Peyer's patch (tissue), 4 donors: ENCODE data around the gene NCOA7.

Experiments
- POLR2A ChIP-seq, 2 donors: fragments of 450-650 bp; IDR thresholded peaks; one replicate each; pipeline ENCODE4 v1.5.1; 2017; ENCODE audit warnings: antibody characterized with exemption in 2 of 2, mild to moderate bottlenecking in 2 of 2, moderate library complexity in 2 of 2
- TF ChIP-seq, protein P1 (sequence below), 6 experiments: fragments of 450-650 bp in 4 of 6; fragments of 200-600 bp in 2 of 6; sonication (generic) in 1 of 6; IDR thresholded peaks; one replicate each; pipeline ENCODE4 v1.5.1; 2017 to 2019; ENCODE audit warnings: antibody characterized with exemption in 6 of 6, mild to moderate bottlenecking in 3 of 6, moderate library complexity in 1 of 6

DNA sequence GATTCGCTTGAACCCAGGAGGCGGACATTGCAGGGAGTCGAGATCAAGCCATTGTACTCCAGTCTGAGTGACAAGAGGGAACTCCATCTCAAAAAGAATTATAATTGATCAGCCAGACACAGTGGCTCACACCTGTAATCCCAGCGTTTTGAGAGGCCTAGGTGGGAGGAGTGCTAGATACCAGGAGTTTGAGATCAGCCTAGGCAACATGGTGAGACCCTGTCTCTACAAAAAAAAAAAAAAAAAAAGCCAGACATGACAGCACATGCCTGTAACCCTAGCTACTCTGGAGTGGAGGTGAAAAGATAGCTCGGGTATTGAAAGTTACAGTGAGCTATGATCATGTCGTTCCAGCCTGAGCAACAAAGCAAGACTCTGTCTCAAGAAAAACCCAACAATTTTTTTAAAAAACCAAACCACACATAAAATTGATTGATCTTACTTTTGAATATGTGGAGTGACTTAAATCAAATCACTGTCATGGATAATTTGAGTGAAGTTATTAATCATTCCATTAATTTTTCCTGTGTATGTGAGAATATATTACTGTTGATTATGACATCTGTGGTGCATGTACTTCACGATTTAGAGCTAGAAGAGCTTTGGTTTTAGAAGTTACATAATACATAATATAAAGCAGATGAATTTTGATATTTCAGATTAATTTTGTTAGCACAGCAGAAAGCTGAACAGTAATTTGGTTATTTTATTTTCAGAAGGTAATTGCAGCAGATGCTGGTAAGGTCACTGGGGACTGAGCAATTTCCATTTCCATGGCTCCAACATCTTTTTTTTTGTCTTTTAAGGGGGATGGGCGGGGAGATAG is 34.4 kb downstream of the NCOA7 start:
- TF ChIP-seq, protein P1, sequence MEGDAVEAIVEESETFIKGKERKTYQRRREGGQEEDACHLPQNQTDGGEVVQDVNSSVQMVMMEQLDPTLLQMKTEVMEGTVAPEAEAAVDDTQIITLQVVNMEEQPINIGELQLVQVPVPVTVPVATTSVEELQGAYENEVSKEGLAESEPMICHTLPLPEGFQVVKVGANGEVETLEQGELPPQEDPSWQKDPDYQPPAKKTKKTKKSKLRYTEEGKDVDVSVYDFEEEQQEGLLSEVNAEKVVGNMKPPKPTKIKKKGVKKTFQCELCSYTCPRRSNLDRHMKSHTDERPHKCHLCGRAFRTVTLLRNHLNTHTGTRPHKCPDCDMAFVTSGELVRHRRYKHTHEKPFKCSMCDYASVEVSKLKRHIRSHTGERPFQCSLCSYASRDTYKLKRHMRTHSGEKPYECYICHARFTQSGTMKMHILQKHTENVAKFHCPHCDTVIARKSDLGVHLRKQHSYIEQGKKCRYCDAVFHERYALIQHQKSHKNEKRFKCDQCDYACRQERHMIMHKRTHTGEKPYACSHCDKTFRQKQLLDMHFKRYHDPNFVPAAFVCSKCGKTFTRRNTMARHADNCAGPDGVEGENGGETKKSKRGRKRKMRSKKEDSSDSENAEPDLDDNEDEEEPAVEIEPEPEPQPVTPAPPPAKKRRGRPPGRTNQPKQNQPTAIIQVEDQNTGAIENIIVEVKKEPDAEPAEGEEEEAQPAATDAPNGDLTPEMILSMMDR (IDR thresholded peaks at IDR 0.05): no peak
- TF ChIP-seq POLR2A (IDR thresholded peaks at IDR 0.05): no peak
